Left ventricle myocardium inferior (tissue), 1 donor: ENCODE results near the gene TMPRSS4. TPM values are rescaled to one million over a fixed set of nuclear protein-coding genes. Genes with fewer than 3 reads are reported as not detected.

Experiments used
- DNase-seq: peaks from one replicate; pipeline ENCODE4 v3.0.0-alpha.2; 2020
- H3K27ac ChIP-seq: fragments of 200-600 bp; replicated peaks from 2 replicates; pipeline ENCODE4 v1.8.0; 2021
- H3K27me3 ChIP-seq: fragments of 200-600 bp; 2 replicates; pipeline ENCODE4 v1.8.0; 2021; ENCODE audit warnings: low read depth
- H3K36me3 ChIP-seq: fragments of 200-600 bp; 2 replicates; pipeline ENCODE4 v1.8.0; 2021
- H3K4me1 ChIP-seq: fragments of 200-600 bp; 2 replicates; pipeline ENCODE4 v1.8.0; 2021
- H3K4me3 ChIP-seq: fragments of 200-600 bp; 2 replicates; pipeline ENCODE4 v1.8.0; 2021; ENCODE audit warnings: mild to moderate bottlenecking, moderate library complexity
- H3K9me3 ChIP-seq: fragments of 200-600 bp; replicated peaks from 2 replicates; pipeline ENCODE4 v1.8.0; 2021
- CTCF ChIP-seq: fragments of 200-600 bp; IDR thresholded peaks from 2 replicates; pipeline ENCODE4 v1.8.0; 2021; ENCODE audit warnings: antibody characterized with exemption, mild to moderate bottlenecking, borderline replicate concordance
- intact Hi-C: fragments of 100-400 bp; cut with micrococcal nuclease; formaldehyde crosslinking; loops from one replicate; pipeline ENCODE4 v1.11.0; 2022
- total RNA-seq: library from RNA; stranded (reverse); fragmentation: NEBNext Ultra II Directional; extraction: Animal tissue kit (Norgen Biotek cat#: 25700); gene quantifications from one replicate; pipeline ENCODE4 v1.2.1, GENCODE V29; 2021
- donor health status: DM: no; HTN: yes; CAD: no; lungs with severe emphysema.

The TMPRSS4 gene
- total RNA-seq, 1 donor from 2014 or later, result 0.30 TPM

DNA sequence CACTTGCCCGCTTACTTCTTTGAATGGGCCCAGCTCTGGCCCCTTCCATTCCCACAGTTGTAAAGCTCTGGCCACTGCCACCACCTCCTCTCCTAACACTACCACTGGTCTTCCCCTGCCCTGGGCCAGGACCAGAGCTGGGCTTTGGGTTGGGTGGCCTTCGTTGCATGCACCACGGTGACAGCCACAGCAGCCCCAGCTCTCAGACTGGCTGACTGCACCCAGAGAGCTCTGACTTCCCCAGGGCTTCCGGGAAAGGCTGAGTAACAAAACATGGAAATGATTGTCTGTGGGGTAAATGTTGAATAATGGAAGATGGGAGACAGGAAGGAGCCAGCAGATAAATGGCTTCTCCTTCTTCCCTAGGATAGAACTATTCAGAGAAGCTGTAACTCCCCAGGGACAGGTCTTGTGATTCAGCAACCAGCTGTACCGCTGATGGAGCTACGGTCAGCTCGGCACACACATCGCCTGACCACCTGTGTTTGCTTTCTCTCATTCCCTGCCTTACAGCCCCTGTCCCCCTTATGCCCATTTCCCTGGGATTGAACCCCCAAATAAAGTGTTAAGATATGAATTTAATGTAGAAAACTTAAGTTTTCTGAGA lies 48.2 kb downstream of the TMPRSS4 start:
- Histone ChIP-seq H3K27me3 (no peaks in the 10 kb centered on the region), H3K9me3 (no peaks in the 10 kb centered on the region), H3K36me3 (no peaks in the 10 kb centered on the region), H3K27ac (no peak overlapping the region), H3K4me1 (peaks cover 6% of the 10 kb centered on the region), H3K4me3 (no peak overlapping the region)
- DNase-seq, result no peak
- no peak for TF ChIP-seq CTCF
- intact Hi-C loops, result no loop called here

GRCh38 chr11:118126082-118126838 lies 49.4 kb downstream of the TMPRSS4 start:
- no peaks in the 10 kb centered on the region for H3K27me3 ChIP-seq
- H3K36me3 ChIP-seq, result no peaks in the 10 kb centered on the region
- H3K9me3 ChIP-seq, result no peaks in the 10 kb centered on the region
- no peak overlapping the region for H3K27ac ChIP-seq
- intact Hi-C loops, result no loop called here
- DNase-seq, result no peak
- no peak overlapping the region for H3K4me3 ChIP-seq
- TF ChIP-seq CTCF, result no peak
- peaks cover 8% of the 10 kb centered on the region for H3K4me1 ChIP-seq

- H3K4me1 ChIP-seq, result peaks cover 8% of the 10 kb centered on the region
- no peak overlapping the region for H3K4me3 ChIP-seq
- H3K36me3 ChIP-seq, result no peaks in the 10 kb centered on the region
- H3K27me3 ChIP-seq, result no peaks in the 10 kb centered on the region
- no peak for DNase-seq
- no peak overlapping the region for H3K27ac ChIP-seq
- TF ChIP-seq CTCF, result no peak
- H3K9me3 ChIP-seq, result no peaks in the 10 kb centered on the region
- intact Hi-C loops, result no loop called here
Measured at GRCh38 chr11:118128310-118128709, 51.4 kb downstream of the TMPRSS4 start.

- H3K9me3 ChIP-seq, result no peaks in the 10 kb centered on the region
- intact Hi-C loops, result no loop called here
- no peak overlapping the region for H3K27ac ChIP-seq
- no peaks in the 10 kb centered on the region for H3K27me3 ChIP-seq
- no peak overlapping the region for H3K4me3 ChIP-seq
- TF ChIP-seq CTCF, result no peak
- H3K4me1 ChIP-seq, result peaks cover 8% of the 10 kb centered on the region
- no peak for DNase-seq
- H3K36me3 ChIP-seq, result no peaks in the 10 kb centered on the region
Measured at GRCh38 chr11:118128721-118129470, 52.0 kb downstream of the TMPRSS4 start.

DNA sequence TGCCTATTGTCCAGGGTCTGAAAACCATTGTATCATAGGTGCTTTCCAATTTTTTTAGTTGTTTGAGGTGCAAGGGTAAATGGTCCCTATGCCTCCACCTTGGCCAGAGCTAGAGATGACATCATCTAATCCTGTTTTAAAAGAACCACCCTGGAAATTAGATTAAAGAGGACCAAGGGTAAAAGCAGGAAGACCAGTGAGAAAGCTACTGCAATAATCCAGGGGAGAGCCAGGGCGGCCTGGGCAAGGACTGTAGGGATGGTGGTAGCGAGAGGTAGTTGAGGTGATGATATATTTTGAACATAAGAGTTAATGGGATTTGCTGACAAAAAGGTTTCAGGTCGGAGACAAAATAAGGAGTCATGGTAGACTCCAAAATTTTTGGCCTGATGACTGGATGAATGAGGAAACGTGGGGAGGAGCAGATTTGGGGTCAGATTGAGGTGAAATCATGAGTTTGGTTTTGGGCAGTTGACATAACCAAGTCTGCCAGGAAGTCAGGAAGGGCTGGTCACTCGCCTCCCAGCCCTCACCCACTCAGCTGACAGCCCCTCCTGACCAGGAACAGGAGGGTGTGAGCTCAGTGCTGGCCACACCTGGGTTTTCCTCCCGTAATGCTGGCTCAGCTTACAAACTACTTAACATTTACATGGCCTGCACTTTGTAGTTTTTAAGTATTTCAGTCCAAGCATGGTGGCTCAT lies 52.7 kb downstream of the TMPRSS4 start:
- no peaks in the 10 kb centered on the region for H3K36me3 ChIP-seq
- intact Hi-C loops, result no loop called here
- TF ChIP-seq CTCF, result no peak
- no peak overlapping the region for H3K27ac ChIP-seq
- no peak for DNase-seq
- no peaks in the 10 kb centered on the region for H3K9me3 ChIP-seq
- no peaks in the 10 kb centered on the region for H3K27me3 ChIP-seq
- H3K4me3 ChIP-seq, result no peak overlapping the region
- H3K4me1 ChIP-seq, result peaks cover 8% of the 10 kb centered on the region
